CD4-positive, alpha-beta T cell treated with Interferon gamma for 1 hour (primary cell): ENCODE results near the gene NOD2.
A peak's percentile ranks its signal among the peaks of the same experiment; 100 is the strongest.

ENCODE experiments used
- DNase-seq: peaks from one replicate; pipeline ENCODE4 v3.0.0-alpha.2; 2020

NOD2 gene

GRCh38 chr16:50695017-50696000 lies 1.9 kb downstream of the NOD2 start:
- DNase-seq, result peak; percentile 65

DNA sequence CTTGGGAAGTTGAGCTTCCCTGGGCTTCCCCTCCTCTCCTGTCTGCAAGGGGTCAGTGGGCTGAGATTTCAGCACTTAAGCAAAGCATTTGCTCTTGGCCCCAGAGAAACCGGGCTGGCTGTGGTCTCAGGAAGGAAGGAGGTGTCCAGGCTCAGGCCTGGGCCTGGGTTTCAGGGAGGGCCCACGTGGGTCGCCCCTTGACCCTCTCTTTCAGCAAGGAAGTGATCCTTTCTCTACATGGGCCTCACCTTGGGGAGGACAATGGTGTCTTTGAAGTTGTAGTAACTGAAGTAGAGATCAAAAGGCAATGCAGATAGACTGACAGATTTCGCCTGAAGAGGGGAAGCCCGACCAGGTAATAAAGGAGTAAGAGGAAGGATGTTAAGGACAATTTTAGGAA lies 2.7 kb downstream of the NOD2 start:
- DNase-seq, result no peak

DNA sequence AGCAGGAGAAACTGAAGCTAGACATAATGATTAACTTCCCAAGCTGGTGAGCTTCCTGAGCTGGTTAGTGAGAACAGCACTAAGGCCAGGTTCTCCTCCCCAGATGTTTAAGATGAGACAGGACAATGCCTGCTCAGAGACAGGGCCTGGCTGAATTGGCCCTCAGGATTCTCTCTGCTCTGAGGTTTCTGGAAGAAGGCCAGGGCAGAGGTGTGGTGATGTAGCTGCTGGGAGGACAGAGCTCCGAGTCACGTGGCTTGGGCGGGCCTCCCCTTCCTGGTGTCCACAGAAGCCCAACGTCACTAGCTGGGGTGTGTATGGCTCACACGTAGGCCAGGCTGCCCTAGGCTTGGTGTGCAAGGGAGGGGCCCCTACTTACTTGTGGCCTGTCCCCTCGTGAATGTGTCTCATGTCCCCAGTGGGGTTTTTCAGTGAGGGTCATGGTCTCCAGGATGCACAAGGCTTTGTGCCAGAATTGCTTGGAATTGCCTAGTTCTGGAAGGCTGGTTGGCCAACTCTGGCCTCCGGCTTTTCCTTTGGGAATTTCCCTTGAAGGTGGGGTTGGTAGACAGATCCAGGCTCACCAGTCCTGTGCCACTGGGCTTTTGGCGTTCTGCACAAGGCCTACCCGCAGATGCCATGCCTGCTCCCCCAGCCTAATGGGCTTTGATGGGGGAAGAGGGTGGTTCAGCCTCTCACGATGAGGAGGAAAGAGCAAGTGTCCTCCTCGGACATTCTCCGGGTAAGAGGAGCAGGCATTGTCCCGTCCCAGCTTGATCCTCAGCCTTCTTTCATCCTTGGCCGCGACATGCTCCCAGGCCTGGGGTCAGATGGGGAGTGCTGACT lies 3.4 kb downstream of the NOD2 start:
- DNase-seq, result peak; percentile 88

DNA sequence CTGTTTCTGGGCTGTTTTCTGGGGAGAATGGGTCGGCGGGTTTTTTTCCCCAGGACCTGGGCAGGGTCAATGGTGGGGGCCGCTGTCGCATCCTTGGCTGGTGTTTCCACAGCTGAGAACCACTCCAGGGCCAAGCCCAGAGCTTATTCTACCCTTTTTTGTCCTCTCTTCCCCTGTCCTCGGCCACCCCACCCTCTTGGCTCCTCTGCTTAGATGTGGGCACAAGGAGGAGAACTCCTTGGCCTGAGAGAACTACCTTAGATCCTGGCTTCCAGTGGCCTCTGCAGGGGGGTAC lies 4.0 kb downstream of the NOD2 start:
- DNase-seq, result no peak

- peak; percentile 48 for DNase-seq
These were observed 4.7 kb downstream of the NOD2 start for GRCh38 chr16:50697881-50698767.

DNA sequence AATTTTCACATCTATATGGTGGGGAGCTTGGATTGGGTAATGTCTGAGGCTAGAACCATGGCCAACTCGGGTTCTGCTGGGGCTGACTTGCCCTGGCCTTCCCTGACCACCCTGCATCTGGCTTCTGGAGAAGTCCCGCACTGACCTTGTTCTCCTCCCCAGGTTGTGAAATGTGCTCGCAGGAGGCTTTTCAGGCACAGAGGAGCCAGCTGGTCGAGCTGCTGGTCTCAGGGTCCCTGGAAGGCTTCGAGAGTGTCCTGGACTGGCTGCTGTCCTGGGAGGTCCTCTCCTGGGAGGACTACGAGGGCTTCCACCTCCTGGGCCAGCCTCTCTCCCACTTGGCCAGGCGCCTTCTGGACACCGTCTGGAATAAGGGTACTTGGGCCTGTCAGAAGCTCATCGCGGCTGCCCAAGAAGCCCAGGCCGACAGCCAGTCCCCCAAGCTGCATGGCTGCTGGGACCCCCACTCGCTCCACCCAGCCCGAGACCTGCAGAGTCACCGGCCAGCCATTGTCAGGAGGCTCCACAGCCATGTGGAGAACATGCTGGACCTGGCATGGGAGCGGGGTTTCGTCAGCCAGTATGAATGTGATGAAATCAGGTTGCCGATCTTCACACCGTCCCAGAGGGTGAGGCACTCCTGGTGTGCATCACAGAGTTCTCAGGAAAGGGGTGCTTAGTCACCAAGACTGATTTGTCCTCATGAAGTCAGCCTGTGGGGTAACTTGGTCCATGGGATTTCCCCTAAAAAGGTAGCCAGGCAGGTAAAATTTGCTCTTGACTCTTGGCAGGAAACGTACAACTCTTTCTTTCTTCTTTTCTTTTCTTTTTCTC lies 6.1 kb downstream of the NOD2 start:
- DNase-seq, result peak; percentile 56

- no peak for DNase-seq
These were observed 9.3 kb downstream of the NOD2 start for GRCh38 chr16:50702725-50703124.

DNA sequence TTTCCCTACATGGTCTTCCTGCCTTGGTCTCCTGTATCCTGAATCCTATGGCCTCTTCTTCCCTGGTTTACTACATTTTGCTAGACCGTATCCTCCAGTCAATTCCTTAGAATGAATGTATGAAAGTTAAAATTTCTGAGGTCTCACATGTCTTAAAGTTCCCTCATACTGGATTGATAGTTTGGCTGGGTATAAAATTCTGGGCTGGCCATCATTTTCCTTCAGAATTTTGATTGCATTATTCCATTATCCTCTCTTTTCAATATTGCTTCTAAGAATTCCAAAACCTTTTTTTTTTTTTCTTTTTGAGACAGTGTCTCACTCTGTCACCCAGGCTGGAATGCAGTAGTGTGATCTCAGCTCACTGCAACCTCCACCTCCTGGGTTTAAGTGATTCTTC lies 10.8 kb downstream of the NOD2 start:
- DNase-seq, result no peak

GRCh38 chr16:50705436-50706110 lies 12.2 kb downstream of the NOD2 start:
- no peak for DNase-seq

- no peak for DNase-seq
These were observed 12.8 kb downstream of the NOD2 start for GRCh38 chr16:50706250-50706649.

DNA sequence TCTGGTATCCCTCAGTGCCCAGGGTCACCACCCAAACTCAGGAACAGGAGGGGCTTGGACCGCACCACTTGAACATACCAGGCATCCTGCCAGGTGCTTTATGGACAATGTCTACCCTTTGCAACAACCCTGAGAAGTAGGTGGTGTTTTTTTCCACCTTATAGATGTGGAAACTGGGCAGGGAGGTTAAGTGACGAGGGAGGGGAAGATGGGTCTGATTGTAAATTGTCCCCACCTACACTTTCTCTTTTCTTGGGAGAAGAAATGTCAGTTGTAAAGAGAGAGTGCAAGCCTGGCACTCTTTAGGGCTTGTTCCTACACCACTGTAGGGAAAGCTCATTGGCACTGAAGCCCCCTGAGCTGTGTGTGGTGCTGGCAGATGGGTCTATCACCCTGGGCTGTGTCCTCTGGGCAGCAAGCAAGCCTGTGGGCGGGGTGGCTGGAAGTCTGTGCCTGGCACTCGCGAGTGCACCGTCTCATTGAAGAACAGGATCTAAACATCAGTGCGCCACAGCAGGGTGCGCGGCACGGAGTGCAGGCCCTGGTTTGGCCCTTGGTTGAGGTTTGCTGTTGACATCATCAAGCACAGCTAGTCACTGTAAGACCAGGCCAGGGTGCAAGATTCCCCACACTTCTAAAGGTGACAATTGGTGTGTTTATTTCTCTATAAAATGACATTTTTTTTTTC lies 15.1 kb downstream of the NOD2 start:
- peak; percentile 26 for DNase-seq

DNA sequence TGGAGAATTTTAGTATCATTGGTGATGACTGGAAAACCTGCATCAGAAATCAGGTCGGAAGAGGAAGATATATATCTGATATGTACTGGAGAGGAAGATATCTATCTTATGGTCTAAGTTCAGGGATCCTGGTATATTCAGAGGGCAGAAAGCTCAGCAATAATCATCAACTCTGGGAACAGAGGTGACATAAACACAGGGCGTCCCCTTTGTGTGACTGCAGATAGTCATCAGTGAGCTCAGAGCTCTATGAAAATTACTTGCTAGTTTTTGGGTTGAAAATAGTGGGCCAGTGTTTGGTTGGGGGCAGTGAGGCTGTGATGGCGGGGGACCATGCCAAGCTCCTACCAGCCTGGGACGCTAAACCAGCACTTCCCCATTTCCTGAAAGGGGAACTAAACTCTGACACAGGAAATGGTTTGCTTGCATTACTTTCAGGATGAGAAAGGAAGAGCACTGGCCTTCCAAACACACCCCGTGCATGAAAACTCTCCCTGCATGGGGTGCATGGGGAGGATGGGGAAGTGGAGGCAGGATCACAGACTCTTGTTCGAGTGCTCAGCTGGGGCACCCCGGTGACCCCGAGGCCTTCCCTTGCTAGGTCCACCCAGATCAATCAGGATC lies 15.8 kb downstream of the NOD2 start:
- DNase-seq, result peak; percentile 34

DNA sequence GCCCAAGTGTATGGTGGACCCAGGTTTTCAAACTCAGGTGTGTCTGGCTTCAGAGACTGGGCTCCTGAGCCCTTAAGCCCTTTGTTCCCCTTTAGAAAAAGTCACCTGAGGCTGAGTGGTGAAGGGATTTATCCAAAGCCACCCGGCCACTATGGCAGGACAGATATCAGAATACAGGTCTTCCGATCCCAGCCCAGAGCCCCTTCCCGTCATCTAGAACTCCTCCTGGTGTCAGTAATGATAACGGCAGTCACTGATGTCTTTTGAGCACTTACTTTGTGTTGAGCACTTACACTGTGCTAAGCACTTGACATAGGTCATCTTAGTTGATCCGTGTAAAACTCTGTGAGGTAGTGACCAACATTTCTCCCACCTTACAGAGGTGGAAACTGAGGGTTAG lies 16.6 kb downstream of the NOD2 start:
- DNase-seq, result no peak

- no peak for DNase-seq
These were observed 17.6 kb downstream of the NOD2 start for GRCh38 chr16:50711040-50711439.

DNA sequence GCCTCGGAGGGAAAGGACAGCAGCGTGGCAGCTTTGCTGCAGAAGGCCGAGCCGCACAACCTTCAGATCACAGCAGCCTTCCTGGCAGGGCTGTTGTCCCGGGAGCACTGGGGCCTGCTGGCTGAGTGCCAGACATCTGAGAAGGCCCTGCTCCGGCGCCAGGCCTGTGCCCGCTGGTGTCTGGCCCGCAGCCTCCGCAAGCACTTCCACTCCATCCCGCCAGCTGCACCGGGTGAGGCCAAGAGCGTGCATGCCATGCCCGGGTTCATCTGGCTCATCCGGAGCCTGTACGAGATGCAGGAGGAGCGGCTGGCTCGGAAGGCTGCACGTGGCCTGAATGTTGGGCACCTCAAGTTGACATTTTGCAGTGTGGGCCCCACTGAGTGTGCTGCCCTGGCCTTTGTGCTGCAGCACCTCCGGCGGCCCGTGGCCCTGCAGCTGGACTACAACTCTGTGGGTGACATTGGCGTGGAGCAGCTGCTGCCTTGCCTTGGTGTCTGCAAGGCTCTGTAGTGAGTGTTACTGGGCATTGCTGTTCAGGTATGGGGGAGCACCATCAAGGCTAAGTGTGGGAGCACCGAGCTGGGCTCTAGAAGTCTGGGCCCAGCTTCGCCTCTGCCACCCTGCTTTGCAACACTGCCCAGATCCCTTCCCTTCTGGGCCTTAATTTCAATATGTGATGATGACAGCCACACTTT lies 18.6 kb downstream of the NOD2 start:
- no peak for DNase-seq

DNA sequence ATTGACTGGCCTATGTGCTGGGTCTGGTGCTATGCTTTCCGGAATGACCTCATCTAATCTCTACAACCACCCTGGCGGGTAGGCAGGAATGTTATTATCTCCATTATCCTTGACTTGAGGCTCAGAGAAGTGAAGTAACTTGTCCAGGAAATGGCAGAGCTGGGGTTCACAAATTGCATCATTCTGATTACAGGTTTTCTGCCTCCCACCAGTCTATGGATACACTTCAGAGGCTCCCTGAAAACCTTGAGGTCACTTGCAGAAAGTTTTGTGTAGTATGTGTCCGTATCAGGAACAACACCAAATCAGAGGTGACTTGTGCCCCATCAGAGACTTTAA lies 19.1 kb downstream of the NOD2 start:
- no peak for DNase-seq

- no peak for DNase-seq
These were observed 19.6 kb downstream of the NOD2 start for GRCh38 chr16:50712956-50713355.

GRCh38 chr16:50717091-50717490 lies 23.7 kb downstream of the NOD2 start:
- DNase-seq, result no peak

DNA sequence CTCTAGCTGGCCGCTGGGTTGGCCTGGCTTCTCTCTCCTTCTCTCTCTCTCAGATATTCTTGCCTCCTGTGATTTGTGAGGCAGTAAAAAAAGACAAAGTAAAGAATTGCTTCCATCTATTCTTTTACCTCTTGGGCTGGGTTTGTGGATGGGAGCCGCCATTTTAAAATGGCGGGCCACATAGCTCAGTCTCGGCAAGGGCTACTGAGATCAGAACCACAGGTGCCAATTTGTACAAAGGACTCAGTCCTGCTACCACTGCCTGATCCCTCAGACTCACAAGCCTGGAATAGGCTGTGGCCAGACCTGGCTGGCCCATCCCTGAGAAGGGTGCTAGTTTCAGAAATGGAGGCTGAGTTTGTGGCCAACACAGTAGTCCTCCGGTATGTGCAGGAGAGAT lies 24.1 kb downstream of the NOD2 start:
- DNase-seq, result no peak
